Central memory CD4-positive, alpha-beta T cell (primary cell): ENCODE data around the gene KRT10.

ENCODE experiments used
- DNase-seq: peaks from one replicate; pipeline ENCODE4 v3.0.0; 2022

The KRT10 gene

DNA sequence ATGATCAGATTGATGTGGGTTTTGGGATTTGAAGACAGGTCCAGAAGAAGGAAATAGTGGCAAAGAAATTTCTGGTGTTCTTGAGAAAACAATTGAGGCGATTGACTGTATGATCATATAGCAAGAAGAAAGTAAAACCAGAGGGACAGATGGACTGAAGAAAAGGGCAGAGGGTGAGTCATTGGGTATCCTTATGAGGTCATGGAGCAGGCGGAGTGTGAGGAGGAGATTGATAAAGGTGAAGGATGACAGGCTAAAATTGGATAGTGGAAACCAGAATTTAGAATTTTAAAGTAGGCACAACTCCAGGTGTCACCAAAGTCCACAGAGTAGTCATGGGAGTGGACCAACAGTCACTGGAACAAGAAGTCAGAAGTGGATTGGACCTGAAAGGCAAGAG lies 21.3 kb downstream of the KRT10 start:
- DNase-seq, result no peak

DNA sequence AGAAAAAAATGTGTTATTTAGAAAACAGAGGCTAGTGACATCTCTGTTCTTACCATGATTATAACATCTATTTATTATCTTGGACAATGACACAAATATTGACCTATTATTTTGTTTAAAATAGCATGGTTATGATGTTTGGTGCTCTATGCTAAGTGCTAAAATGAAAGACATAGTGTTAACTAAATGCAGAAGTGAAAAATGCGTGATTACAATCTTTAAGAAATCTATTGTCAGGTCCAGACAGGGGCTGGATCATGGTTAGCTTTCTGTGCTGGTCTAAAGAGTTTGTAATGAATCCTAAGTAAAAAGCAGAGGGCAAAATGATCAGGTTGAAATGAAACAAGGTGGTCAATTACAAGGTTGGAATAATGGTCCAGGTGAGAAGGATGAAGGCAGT lies 22.0 kb downstream of the KRT10 start:
- DNase-seq, result no peak

- no peak for DNase-seq
These were observed 22.6 kb downstream of the KRT10 start, which contains the start of gene KRT28 for GRCh38 chr17:40799859-40800258. KRT28 (minus strand) TSS chr17:40799959; CDS start chr17:40799893, 66 bp downstream.

DNA sequence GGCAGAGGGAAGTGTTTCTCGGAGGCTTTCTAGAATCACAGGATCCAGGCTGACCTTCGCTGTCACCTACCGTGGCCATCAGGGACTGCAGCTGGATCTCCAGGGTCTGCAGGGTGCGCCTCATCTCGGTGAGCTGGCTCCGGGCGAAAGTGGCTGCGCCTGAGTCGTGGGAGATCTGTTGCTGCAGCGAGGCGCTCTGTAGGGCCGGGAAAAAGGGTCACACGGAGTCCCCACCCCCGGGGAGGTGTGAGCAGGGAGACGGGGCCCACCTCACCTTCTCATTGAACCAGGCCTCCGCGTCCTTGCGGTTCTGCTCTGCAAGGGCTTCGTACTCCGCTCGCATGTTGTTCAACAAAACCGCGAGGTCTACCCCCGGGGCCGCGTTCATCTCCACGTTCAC lies 25.6 kb downstream of the KRT10 start:
- DNase-seq, result no peak

DNA sequence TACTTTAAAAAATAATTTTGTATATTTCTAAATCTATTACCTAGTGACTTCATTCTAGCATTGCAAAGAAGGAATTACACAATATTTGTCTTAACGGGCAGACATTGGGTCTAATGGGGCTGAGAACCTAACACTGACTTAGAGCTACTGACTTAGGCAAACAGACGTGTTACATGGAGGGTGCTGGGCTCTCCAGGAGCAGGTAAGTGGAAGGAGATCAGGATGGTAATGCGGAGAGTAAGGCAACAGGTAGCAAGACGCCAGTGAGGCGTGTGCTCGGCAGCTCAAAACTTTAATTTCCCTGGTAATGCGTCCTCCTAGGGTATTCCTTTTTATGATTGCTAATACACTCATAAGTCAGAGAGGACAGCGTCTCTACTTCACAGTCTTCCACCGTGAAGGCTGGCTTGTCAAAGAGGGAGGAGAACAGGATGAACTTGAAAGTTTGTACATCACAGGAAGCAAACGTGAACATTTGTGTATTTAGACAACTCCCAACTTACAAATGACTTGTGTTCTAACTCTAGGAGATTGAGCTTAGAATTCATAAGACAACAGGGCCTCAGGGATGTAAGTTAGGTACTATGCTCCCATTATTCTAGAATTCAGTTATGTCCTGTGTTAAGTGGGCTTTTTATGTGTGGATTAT lies 27.3 kb downstream of the KRT10 start:
- DNase-seq, result no peak

DNA sequence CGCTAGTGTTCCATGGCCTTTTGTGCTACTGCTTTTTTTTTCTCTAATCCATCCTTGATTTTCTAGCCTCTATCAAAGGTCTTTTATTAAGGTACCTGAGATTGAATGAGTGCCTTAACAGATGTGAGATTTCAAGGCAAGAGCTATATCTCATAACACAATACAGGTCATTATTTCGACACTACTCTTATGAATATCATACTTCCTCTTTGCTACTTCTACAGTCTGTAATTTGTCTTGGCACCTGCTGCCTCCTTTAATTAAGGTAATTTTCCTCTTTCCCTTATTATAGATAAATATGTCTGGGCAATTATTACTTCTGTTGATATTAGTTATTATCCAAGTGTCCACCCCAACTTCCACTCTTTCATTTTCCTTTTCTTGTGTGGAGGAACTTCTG lies 27.9 kb downstream of the KRT10 start:
- DNase-seq, result no peak

DNA sequence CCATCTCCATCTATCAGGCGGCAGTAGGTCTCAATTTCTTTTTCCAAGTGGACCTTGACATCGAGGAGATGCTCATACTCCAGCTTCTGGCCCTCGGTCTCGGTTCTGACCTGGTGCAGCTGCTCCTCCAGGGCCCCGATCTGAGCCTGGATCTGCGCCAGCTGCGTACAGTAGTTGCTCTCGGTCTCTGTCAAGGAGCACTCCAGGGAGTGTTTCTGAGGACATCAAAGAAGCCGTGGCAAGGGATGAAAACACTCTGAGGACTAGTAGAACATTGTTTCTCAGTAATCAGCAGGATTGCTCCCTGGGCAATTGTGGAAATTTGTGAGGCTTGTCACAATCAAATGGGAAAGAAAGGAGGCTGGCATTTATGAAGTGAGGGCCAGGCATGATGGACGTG lies 28.6 kb downstream of the KRT10 start:
- no peak for DNase-seq

DNA sequence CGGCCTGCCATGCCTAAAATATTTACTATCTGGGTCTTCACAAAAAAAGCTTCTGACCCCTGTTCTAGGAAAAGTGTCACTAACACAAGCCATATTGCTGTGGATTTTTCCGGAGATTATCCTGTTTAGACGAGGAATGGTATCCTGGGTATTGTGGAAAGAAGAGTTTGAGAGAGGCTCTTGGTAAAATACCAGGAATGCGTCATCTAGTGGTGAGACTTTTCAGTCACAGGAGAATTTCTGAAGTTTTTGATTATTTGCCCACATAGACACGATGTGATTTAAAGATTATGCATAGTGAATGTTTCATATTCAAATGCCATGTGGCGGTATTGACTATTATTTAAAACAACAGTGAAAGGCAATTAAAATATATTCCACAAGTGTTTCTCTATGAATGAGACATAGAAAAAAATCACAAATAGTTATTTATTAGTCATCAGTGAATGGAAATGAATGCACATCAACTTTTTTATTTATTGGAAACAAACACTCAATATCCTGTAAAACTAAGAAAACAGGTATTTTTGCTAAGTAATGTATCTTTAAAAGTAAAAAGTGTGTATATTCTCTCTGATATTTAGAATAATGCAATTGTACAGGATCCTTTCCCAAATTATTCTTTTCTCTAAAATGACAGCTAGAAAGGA lies 30.5 kb downstream of the KRT10 start:
- no peak for DNase-seq

DNA sequence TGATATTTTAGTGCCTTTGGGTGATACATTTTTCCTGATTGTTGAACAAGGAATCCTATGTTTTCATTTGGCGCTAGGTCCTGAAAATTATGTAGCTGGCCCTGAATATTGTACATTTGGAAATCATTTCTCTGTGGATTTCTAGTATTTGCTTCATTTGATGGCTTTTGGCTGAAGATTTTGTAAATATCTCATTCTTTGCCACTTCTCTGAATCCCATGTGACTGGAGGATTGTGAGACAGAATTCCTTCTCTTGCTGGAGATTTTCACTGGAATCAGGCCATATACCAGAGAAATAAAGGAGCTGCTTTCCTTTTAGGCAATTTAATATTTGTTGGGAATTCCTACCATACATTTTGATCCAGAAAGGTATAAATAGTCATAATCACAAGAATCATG lies 31.3 kb downstream of the KRT10 start:
- DNase-seq, result no peak

DNA sequence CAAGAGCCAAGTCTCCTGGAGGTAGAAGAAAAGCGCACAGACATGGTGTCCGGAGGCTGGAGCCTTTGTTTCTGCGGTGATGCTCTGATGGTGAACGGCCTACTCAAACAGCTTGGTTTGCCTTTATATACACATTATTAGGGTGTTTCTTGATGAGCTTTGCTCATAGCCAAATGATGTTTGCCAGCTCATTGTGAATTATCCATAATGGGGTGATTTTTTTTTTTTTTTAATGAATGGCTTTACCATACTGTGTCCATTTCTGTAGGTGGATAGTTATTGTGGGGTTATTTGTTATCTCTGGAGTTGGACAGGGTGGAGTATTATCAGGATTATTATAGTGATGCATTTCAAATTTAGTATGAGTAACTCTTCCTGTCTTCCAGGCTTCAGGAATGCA lies 40.0 kb downstream of the KRT10 start, which contains the start of gene KRT27:
KRT27 (minus strand) TSS at position 101 of the 400 bp plus-strand sequence; CDS start at position 44, 57 bp downstream.
- DNase-seq, result no peak

- DNase-seq, result no peak
These were observed 43.1 kb downstream of the KRT10 start for GRCh38 chr17:40779181-40779909.

DNA sequence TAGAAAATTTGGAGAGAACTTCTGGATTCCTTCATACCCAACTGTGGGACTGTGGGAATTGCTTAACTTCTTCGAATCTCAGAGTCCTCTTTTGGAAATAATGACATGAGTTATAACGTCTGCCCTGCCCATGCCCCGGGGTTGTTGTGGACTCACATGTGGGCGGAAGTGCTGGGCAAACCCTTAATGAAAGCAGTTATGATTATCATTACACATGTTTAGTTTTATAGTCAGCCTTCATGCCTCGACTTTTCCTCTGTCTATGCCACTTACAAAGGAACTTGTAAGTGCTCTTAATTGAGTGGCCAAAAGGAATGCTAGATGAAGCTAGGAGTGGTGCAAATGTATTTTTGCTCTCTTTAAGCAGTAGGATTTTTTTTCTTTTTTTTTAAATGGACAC lies 44.0 kb downstream of the KRT10 start:
- DNase-seq, result no peak

- no peak for DNase-seq
These were observed 44.4 kb downstream of the KRT10 start for GRCh38 chr17:40777971-40778370.

DNA sequence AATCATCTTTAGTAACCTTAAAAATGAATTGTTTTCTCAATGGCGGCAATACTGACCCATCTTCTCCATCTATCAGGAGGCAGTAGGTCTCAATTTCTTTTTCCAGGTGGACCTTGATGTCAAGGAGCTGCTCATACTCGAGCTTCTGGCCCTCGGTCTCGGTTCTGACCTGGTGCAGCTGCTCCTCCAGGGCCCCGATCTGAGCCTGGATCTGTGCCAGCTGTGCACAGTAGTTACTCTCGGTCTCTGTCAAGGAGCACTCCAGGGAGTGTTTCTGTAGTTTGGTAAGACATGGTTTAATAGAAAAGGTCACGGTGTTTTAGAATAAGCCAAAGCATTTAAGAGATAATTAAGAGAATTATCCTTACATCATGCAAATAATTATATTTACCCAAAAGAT lies 45.0 kb downstream of the KRT10 start:
- DNase-seq, result no peak

- DNase-seq, result no peak
These were observed 46.5 kb downstream of the KRT10 start for GRCh38 chr17:40775945-40776344.

DNA sequence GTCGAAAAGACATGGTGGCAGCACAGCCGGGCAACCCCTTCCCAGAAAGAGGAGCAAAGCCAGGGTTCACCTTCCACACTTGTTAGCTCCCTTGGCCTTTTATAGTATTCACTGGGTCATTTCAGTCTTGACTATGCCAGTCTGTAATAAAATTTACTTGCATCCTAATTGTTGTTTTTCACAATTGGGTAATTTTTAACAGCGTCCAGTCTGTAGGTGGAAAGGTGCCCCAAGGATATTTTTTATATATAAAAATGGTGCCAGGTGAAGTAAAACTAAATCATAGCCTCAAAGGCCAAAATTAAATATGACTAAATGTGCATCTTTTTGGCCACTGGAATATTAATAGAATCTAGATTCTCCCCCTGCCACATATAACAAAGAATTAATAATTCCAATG lies 50.3 kb downstream of the KRT10 start, which contains the start of gene KRT26:
KRT26 (minus strand) TSS at position 101 of the 400 bp plus-strand sequence; CDS start at position 13, 88 bp downstream.
- no peak for DNase-seq
